Measurements from ENCODE around the gene ACTRT3.
A peak's percentile ranks its signal among the peaks of the same experiment; 100 is the strongest.

Gene ACTRT3

DNA sequence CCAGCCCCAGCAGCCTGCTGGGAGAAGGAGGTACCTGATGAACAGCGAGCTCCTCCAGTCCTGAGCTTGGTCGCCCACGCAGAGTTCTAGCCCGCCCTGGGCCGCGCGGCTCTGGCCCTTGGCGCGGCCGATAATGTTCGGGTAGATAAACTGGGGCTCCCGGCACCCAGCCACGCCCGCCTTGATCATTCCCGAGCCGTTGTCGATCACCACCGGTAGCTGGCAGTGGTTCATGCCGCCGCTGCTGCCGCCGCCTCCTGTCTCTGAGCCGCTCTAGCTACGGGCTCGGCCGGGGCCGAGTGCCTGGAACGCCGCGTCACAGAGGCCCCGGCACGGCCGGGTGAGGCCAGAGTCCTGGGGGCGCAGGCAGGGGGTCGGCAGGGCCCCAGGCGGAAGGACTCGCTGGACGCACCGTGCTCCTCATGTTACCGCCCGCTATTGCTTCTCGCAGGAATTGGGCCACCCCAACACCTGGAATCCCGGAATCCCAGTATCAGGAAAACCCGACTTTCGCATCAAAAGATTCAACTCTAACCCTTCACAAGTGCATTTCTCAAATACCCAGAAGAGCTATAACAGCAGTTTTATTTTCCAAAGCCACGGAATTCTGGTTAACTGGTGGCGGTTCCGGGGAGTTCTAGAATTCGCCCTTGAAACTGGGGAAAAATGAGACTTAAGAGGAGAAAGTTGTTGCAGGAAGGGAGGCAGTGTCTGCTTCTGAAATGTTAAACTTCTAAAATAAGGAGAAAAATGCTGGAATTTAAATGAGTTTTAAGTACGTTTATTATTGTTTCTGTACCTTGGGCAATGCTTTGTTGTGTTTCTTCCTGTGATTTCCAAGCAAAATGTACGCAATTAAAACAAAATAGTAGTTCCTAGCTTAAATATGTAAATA, at the start of gene ACTRT3:
TSS of gene ACTRT3 (minus strand) at position 275 of the 895 bp plus-strand sequence. CDS start at position 234, 41 bp downstream.
- DNase-seq (ENCODE audit: low read depth in 2 of 2): peak; percentile 54 to 65

DNA sequence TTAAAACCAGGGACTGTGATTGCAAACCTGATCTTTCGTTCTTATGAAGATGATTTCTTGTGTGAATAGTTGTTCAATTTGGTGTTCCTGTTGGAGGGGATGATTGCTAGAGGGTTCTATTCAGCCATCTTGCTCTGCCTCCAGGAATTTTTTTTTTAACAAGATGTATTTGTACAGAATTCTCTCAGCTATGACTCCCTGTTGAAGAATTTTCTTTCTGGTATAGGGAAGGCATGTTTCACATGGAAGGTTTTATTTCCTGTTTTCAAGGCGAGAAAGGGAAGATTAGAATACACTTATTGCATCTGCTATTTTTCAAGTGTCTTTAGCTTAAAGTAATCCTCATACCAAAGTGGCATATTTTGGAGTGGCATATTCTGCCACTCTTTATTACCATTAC, 49.0 kb upstream of the ACTRT3 start:
- DNase-seq (ENCODE audit: low read depth in 2 of 2): no peak

DNA sequence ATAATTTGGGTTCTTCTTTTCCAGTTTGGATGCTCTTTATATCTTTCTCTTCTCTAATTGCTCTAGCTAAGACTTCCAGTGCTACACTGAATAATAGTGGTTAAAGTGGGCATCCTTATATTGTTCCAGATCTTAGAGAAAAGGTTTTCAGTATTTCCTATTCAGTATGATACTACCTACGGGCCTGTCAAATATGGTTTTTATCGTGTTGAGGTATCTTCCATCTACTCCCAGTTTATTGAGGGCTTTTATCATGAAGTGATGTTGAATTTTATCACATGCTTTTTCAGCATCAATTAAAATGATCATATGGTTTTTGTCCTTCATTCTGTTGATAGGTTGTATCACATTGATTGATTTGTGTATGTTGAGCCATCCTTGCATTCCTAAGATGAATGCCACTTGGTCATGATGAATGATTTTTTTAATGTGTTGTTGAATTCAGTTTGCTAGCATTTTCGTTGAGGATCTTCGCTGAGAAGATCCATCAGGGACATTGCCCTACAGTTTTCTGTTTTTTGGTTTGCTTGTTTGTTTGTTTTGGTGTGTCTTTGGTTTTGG, 46.3 kb upstream of the ACTRT3 start:
- DNase-seq (ENCODE audit: low read depth in 2 of 2): no peak

DNA sequence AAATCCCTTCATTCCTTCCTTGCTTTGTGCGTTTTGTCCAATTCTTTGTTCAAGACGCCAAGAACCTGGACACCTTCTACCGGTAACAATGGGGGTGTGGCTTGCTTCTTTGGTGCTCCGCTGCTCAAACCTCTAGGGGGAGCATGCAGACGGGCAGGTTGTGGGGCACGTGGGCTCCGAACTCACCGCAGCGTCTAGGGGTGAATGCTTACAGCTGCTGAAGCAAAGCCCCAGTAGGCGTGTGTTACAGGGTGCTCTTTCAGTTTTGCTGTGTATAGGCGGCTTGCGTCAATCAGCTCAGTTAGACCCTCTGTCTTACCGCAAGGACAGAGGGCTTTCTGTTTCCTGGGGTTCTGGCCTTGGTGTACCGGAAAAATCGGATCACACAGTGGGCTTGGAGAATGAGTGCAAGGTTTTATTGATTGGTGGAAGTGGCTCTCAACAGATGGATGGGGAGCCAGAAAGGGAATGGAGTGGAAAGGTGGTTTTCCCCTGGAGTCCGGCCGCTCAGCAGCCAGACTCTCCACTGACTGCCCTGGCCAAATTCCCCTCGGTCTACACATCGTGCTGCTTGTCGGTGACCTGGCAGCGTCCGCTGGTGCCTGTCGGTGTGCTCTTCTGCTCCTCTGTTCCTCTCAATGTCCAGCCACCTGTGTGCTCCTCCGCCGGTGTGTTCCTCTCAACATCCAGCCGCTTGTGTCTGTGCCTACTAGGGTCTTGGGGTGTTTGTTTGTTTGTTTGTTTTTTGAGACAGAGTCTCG, 44.6 kb upstream of the ACTRT3 start:
- DNase-seq (ENCODE audit: low read depth in 2 of 2): peak; percentile 73 to 80

DNA sequence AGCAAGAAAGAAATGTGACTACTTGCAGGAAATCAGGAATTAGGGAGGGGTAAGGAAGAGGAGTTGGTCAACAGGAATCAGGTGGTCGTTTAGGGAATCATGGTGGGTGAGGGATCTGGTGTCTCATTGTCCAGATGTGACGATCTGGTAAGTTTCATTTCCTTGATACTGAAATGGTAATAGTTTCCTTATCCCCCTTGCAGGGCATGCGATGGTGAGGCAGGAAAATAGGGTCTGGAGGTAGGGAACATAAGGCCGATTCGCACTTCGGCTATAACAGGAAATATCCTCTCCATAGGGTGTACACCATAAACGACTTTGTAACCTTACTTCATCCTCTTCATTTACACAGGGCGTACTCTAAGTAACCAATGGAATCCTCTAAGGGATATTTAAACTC, 43.9 kb upstream of the ACTRT3 start:
- no peak for DNase-seq (ENCODE audit: low read depth in 2 of 2)

DNA sequence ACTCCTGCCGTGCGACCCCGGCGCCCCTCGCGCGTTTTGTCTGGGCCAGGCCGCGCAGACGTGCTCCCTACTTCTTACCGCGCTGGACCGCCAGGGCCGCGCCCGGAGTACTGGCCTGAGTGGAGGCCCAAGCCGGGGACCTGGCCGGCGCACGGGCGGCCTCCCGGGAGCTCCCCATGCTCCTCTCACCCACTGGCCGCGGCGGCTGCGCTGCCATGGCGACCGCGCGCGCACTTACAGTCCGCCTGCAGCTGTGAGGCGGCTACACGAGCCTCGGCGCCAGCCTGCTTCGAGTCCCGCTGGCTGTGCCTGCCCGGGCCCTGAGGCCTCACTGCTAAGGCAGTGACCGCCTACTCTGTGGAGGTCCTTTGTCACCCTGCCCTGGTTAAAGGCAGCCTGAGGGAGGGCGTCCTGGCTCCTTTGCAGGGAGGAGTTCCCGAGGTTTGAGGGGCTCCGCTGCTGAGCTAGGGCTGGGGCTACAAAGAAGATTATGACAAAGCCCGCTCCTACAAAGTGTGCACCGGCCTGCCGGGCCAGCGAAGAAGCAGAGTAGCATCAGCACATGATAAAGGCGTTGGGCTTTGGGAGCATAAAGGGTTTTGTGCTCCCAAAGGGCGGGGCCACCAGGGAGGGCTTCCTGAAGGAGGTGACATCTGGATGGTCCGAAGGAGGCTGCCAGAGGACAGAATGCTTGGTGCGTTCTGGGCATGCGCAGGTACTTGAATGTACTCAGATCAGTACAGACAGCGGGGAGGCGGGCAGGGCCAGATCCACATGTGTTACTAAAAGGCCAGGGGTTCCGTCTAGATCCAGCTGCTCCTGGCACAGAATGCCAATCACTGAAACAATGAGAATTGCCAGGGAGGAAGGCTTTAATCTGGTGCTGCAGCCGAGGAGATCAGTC, 43.2 kb upstream of the ACTRT3 start, which contains the start of the genes LRRC34 and LRRIQ4:
TSS of gene LRRC34 (minus strand) at position 573 of the 904 bp plus-strand sequence. CDS start at position 217, 356 bp downstream.
TSS of gene LRRIQ4 (plus strand) at position 539 of the 904 bp plus-strand sequence. CDS start 9,052 bp downstream, outside the sequence.
- peak; percentile 66 for DNase-seq (ENCODE audit: low read depth in 2 of 2)

DNA sequence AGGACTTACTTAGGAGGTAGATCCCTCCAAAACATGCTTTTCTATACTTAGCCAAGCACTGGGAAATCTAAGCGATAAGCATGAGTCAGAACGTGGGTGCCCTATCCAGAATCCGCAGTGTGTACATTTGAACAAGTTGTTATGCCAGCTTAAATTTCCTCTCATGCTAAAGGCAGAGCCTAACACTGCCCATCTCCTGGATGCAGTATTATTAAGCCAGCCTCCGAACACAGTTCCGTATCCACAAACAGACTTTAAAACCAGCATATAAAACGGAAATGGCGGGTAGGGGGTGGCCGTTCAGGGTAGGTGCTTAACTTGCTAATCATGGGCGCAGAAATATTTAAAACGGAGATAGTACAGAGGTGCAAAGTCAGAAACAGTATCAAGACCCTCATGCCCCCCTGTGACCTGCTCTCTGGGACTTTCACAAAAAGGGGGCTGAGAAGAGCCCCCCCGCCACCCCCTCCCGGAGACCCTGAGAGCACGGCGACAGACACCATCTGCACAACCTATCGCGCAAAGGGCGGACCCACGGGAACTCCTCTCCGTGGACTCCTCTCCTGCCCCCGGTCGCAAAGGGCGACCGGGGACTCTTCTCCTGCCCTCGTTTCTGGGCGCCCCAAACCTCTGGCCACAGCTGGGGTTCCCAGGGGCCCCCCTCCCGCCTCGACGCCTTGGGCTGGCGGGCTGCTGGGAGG, 42.4 kb upstream of the ACTRT3 start:
- no peak for DNase-seq (ENCODE audit: low read depth in 2 of 2)

DNA sequence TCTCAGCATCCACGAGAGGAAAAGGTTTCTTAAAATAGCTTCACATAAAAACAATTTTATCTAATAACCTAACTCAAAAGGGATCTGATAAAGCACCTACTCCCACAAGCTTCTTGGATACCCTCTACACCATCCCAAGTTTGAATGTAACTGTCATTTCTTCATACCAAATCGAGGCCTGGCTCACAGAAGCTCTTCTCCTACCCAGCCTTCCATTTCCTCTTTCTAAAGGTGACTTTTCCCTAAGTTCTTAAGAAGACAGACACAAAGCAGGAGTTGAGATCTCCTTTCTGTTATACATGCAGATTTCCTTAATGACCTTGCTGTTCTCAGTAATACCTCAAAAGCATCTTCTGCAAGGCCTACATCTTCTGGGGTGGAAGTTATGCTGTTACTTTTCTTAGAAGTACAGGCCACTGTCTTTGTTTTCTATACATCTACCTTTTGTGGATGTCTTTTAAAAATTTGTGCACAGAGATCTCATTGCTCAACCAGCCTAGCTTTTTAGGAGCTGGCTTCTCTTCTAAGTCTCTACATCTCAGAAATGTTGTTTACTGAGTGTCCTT, 40.0 kb upstream of the ACTRT3 start:
- DNase-seq (ENCODE audit: low read depth in 2 of 2): no peak

DNA sequence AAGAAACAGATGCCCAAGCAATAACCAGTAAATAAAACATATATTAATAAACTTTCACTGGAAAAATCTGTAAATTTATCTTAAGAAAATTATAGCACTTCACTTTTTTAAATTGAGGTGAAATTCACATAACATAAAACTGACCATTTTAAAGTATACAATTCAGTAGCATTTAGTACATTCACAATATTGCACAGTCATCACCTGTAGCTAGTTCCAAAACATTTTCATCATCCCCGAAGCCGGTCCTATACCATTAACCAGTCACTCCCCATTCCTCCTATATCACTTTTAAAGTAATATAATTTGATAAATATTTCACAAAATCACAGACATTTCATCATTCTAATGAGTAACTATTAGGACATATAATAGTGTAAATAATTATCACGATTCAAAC, 35.3 kb upstream of the ACTRT3 start:
- DNase-seq (ENCODE audit: low read depth in 2 of 2): no peak

DNA sequence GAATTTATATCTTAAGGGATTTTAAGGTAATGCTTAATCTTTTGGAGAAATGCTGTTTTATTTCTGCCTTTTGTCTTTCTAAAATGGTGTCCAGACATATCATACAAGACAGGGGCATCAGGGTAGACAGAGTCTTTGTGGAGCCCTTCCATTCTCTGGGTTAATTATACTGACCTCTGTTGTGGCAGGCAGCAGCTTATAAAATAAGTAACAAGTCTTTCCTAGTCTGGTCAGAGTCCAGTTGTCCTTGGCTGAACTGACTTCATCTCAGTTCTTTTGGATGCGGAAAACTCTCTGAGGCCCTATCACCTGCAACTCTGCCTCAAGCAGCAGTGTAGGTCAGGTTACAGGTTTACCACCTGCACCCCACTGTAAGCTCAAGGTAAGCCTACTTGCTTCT, 23.0 kb upstream of the ACTRT3 start:
- DNase-seq (ENCODE audit: low read depth in 2 of 2): no peak

DNA sequence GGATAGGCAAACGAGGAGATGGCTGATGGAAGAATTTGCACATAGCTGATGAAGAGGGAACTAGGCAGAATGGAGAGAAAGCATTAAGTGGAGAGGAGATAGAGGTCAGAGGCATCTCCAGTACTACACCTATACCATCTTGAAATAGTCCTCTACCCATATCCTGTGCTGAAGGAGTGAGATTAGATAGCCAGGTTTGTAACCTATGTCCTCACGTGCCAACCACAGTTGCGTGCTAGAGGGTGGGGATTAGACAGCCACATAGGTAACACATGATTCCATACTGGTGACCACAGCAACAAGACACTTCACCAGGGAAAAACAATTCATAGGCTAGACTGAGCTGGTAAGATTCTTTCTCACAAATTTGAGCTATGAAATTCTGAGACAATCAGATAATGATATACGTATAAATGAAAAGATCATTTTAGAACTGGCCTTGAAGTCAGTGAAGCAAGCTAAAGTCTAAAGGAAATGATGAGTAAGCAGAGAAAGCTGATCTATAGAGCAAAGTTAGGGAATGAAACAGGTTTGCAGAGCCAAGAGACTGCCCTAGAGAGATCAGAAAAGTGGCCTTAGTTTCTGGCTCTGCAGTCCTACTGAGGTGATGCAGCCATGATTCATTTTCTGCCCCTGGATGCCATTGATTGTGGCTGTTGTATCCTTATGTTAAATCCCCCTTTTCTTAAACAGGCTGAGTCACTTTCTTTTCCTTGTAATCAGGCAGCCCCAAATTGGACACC, 21.5 kb upstream of the ACTRT3 start:
- no peak for DNase-seq (ENCODE audit: low read depth in 2 of 2)

DNA sequence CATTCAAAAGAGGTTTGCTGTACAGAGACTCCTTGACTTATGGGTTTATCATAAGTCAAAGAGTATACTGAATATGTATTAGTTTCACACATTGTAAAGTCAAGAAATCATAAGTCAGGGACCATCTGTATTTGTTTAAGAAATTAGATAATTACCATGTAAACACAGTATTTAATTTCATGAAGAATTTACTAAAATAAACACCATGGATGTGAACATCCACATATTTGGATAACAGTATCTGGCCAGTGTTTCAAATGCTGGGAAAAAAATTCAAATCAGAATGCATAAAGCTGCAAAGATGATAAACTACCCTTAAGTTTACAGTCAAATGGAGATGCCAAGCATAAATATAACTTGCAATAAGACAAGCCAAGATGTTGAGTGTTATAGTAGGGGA, 20.9 kb upstream of the ACTRT3 start:
- no peak for DNase-seq (ENCODE audit: low read depth in 2 of 2)

DNA sequence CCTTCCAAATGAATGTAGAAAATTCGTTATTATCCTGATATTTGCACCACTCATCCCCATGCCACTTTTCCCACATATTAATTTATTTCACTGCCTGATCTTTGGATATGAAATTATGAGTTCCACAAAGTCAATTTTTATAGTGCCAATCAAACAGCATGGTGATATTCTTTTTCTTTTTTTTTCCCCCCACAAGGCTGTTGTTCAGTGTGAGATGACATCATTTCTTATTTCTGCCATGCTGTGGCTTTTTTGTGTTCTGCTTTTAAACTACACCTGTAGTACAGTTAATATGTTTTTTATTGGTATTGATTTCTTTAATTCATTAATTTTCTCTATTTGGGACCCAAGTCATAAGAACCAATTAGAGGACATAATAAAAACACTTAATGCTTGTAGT, 18.4 kb upstream of the ACTRT3 start:
- no peak for DNase-seq (ENCODE audit: low read depth in 2 of 2)

DNA sequence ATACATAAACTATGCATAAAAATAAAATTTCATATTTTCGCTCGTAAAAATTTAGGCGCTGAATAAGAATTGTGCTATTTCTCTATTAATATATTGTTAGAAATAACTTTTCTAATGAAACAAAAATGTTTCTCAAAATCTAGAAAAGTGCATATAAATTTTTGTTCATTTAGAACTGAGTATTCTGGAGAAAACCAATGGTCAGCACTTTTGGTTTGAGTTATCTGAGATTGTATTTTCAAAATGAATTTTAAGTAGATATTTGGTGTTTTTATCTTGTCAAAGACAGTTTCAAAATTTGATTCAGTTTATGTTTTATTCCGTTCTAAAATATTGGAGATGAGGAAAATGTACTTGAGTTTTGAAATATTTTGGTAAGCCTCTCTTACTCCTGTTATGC, 17.8 kb upstream of the ACTRT3 start:
- no peak for DNase-seq (ENCODE audit: low read depth in 2 of 2)

DNA sequence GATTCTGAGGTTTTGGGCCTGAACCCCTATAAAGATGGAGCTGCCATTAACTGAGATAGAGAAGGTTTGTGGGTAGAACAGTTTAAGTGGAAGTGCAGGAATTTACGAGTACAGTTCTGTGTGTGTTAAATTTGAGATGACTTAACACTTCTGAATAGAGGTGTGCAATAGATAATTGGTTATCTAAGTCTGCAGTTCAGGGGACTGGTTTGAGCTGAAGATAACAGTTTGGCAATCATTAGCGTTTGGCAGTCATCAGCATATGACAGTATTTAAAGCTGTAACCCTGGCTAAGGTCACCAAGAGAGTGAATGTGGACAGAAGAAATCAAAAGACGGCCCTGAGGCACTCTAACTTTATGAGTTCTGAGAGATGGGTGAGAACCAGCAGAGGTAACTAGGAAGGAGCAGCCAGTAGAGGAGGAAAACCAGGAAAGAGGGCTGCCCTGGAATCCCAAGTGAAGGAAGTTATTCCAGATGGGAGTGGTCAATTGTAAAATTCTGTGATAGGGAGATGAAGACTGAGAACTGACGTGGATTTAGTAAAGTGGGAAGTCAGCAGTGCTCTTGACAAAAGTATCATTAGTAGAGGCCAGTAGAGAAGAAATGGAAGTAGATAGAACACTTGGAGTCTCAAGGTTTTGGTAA, 12.0 kb upstream of the ACTRT3 start:
- DNase-seq (ENCODE audit: low read depth in 2 of 2): no peak

DNA sequence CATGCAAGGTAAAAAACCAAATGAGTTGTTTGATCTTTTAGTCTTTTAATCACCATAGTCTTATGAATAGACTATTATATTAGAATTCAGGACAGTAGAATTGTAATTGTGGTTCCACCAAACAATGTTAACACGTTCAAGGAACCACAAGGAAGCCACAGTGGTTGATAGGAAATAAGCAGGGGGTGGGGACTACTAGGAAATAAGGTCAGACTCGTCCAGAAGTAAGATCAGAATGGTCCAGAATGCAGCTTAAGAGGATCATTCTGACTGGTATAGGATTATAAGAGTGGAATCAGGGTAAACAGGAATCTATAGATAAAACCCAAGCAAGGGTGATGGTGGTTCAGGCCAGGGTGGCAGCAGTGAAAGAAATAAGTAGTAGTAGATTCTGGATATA, 11.4 kb upstream of the ACTRT3 start:
- no peak for DNase-seq (ENCODE audit: low read depth in 2 of 2)

DNA sequence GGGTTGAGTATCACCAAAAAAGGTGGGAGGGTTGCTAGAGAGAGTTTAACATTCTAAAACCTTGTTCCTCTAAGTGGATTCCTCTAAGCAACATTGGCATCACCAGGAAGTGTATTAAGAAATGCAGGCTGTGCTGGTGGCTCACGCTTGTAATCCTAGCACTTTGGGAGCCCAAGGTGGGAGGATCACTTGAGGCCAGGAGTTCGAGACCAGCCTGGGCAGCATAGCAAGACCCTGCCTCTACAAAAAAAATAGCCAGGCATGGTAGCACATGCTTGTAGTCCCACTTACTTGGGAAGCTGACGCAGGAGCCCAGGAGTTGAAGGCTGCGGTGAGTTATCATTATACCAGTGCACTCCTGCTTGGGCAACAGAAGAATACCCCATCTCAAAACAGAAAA, 8.5 kb upstream of the ACTRT3 start:
- no peak for DNase-seq (ENCODE audit: low read depth in 2 of 2)

DNA sequence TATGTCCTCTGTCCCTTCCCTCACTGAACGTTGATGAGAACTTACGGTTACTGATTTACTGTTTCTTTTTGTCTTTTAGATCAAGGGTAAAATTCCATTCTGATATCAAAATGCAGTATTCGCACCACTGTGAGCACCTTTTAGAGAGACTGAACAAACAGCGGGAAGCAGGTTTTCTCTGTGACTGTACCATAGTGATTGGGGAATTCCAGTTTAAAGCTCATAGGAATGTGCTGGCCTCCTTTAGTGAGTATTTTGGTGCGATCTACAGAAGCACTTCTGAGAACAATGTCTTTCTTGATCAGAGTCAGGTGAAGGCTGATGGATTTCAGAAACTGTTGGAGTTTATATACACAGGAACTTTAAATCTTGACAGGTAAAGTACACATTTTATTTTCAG, 4.8 kb upstream of the ACTRT3 start:
- DNase-seq (ENCODE audit: low read depth in 2 of 2): no peak
